Measurements from ENCODE around the gene SEPTIN5. TPM values are rescaled to one million over a fixed set of nuclear protein-coding genes. Genes with fewer than 3 reads are reported as not detected.

The SEPTIN5 gene
- total RNA-seq, result 83.4 TPM

GRCh38 chr22:19714312-19715187 is at the start of gene SEPTIN5:
Gene SEPTIN5, plus strand, starts transcription at chr22:19714503. Its CDS starts 86 bp downstream, at chr22:19714589.

DNA sequence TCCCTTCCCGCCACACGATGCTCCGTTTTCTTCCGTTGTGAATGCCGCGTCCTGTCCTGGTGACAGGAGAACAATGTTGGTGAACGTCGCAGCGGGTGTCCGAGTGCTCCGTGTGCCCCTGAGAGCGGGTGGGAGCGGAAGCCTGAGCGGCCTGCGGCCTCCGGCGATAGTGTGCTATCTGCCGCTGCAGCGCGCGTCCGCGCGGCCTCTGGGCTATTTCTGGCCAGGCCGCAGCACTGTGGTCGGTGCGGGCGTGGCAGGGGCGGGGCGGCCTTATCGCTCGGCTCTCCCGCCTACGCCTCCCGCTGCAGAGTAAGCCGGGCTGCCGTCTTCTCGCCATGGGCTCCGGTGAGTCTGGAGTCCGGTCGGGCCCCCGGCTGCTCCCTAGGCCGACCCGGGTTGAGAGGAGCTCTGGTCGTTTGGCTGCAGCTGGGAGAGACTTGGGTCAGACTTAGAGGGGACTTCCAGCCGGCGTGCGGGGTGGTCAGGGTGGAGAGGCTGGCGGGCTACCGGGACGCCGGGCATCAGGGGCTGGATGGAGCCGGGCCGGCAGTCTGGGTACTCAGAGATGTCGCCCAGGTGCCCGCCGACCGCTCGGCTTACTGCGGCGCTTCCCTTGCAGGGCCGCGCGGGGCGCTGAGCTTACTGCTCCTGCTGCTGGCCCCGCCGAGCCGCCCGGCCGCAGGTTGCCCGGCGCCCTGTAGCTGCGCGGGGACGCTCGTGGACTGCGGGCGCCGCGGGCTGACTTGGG is 9.1 kb downstream of the SEPTIN5 start, which contains the start of gene GP1BB:
GP1BB (plus strand) TSS at position 308 of the 751 bp plus-strand sequence; CDS start at position 339, 31 bp downstream.

DNA sequence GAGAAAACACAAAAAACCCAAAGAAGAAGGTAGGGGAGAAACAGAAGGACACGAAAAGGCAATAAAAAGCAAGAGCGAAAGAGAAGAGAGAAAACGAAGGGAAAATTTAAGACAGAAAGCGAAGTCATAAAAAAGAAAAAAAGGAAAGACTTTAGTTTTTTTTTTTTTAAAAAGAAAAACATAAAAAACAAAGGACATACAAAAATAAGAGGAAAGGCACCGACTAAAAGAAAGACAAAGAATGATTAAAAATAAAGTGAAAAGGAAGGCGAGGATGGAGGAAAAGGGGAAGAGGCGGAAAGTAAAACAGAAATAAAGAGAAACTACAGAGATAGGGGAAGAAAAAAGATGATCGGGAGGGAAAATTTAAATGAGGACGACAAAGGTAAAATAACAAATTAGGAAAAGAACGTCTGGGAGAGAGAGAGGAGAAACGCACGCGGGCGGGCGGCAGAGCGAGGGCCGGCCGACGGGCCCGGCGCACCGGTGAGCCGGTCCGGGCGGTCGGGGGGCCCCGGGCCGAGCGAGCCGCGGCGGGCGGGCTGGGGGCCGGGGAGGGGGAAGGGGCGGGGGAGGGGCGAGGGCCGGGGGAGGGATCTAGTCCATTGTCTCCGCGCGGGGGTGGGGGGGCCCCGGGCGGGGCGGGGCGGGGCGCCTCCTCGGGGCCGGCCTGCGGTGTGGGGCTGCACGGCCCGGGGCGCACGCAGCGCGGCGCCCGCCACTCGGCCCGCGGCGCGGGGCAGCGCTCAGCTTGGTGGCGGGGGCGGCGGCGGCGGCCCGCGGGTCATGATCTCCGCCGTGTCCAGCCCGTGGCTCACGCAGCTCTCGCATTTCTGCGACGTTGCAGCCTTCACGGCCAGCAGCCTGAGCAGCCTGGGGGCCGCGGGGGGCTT is 46.0 kb downstream of the SEPTIN5 start, which contains the start of gene TBX1:
TBX1 (plus strand) TSS at position 721 of the 893 bp plus-strand sequence; CDS start at position 787, 66 bp downstream.

Other genes starting within 250 kb of the SEPTIN5 start
- gene UFD1, start 235.3 kb upstream of the SEPTIN5 start, total RNA-seq, result 27.4 TPM
- gene CDC45, start 234.6 kb upstream of the SEPTIN5 start, total RNA-seq, result 5.6 TPM
- 74.5 TPM for gene CLDN5, start 190.1 kb upstream of the SEPTIN5 start, total RNA-seq
- gene GP1BB, start 9.0 kb downstream of the SEPTIN5 start, total RNA-seq, result 6.6 TPM
- 2.2 TPM for gene TBX1, start 46.3 kb downstream of the SEPTIN5 start, total RNA-seq
- gene GNB1L, start 140.4 kb downstream of the SEPTIN5 start, total RNA-seq, result 6.7 TPM
- gene RTL10, start 140.4 kb downstream of the SEPTIN5 start, total RNA-seq, result 24.4 TPM
- gene COMT, start 227.3 kb downstream of the SEPTIN5 start, total RNA-seq, result 168 TPM
- 17.9 TPM for gene TXNRD2, start 227.3 kb downstream of the SEPTIN5 start, total RNA-seq

Data from camera-type eye (tissue), 1 donor.